ENCODE data around the gene KCNE4.

The KCNE4 gene

GRCh38 chr2:223051693-223052289 lies at the start of gene KCNE4:
TSS of gene KCNE4 (plus strand) at chr2:223052190. CDS start at chr2:223052831, 641 bp downstream.
- DNase-seq, result no peak

GRCh38 chr2:223003191-223003590 lies 48.8 kb upstream of the KCNE4 start:
- DNase-seq, result no peak

GRCh38 chr2:223005496-223005895 lies 46.5 kb upstream of the KCNE4 start:
- no peak for DNase-seq

- DNase-seq, result no peak
These were observed 44.5 kb upstream of the KCNE4 start for GRCh38 chr2:223007531-223007930.

- DNase-seq, result no peak
These were observed 43.8 kb upstream of the KCNE4 start for GRCh38 chr2:223008162-223008561.

- no peak for DNase-seq
These were observed 43.0 kb upstream of the KCNE4 start for GRCh38 chr2:223008956-223009355.

DNA sequence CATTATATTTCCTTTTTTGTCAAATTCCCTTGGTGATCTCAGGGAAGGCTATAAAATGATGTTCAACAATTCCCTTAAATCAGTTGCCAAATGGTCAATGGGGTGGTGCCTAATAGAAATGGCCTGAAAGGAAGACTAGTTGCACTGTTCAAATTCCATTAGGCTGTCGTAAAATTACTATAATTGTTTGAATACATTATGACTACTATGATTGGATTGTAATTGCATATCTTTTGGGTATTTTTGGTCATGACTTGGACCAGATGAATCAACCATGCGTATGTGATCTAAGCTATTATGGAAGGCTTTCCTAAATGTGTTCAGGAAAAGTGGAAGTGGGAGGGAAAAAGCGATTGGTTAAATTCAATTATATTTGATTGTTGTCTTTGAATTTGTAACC lies 41.3 kb upstream of the KCNE4 start:
- no peak for DNase-seq

GRCh38 chr2:223012291-223012690 lies 39.7 kb upstream of the KCNE4 start:
- no peak for DNase-seq

- no peak for DNase-seq
These were observed 32.5 kb upstream of the KCNE4 start for GRCh38 chr2:223019390-223019930.

- DNase-seq, result no peak
These were observed 31.8 kb upstream of the KCNE4 start for GRCh38 chr2:223019987-223020717.

GRCh38 chr2:223020971-223021675 lies 30.9 kb upstream of the KCNE4 start:
- no peak for DNase-seq

- DNase-seq, result no peak
These were observed 25.5 kb upstream of the KCNE4 start for GRCh38 chr2:223026357-223027110.

- DNase-seq, result no peak
These were observed 24.5 kb upstream of the KCNE4 start for GRCh38 chr2:223027442-223027841.

DNA sequence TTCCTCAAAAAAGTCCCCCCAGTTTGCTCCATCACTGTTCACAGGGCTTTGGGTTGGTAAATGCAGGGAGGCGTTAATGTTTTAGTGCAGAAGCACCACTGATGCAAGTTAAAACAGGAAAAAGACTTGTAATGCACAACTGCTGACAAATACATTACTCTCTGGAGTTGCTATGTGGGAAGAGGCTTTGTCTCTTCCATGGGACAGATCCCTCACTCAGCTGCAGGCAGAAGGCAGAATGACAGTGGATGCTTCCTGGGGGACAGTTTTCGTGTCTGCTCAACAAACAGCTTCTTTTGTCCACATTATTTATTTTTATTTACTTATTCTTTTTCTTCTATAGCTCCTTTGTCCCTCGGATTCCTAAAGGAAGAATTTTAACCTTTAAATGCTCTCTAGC lies 22.7 kb upstream of the KCNE4 start:
- DNase-seq, result no peak

- no peak for DNase-seq
These were observed 19.5 kb upstream of the KCNE4 start for GRCh38 chr2:223032187-223033142.

DNA sequence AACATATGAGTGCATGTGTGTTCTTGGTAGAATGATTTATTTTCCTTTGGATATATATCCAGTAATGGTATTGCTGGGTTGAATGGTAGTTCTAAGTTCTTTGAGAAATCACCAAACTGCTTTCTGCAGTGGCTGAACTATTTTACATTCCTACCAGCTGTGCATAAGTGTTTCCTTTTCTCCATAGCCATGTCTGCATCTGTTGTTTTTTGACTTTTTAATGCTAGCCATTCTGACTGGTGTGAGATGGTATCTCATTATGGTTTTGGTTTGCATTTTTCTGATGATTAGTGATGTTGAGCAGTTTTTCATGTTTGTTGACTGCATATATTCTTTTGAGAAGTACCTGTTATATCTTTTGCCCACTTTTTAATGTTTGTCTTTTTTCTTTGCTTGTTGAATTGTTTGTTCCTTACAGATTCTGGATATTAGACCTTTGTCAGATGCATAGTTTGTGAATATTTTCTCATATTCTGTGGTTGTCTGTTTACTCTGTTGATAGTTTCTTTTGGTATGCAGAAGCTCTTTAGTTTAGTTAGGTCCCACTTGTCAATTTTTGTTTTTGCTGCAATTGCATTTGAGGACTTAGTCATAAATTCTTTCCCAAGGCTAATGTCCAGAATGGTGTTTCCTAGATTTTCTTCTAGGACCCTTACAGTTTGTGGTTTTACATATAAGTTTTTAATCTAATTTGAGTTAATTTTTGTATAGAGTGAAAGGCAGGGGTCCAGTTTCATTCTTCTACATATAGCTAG lies 17.6 kb upstream of the KCNE4 start:
- no peak for DNase-seq

GRCh38 chr2:223036790-223037444 lies 15.1 kb upstream of the KCNE4 start:
- no peak for DNase-seq

DNA sequence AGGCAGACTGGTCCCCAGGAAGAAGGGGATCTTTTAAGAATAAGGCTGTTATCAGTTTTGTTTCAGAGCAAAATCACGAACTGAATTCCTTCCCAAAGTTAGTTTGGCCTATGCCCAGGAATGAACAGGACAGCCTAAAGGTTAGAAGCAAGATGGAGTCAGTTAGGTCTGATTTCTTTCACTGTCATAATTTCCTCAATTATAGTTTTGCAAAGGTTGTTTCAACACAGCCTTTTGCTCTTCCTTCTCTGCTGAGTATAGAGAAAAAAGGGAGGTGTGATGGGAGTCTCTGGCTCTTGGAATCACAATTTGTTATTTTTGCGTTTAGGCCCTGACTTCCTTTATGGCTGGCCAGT lies 14.6 kb upstream of the KCNE4 start:
- DNase-seq, result no peak

DNA sequence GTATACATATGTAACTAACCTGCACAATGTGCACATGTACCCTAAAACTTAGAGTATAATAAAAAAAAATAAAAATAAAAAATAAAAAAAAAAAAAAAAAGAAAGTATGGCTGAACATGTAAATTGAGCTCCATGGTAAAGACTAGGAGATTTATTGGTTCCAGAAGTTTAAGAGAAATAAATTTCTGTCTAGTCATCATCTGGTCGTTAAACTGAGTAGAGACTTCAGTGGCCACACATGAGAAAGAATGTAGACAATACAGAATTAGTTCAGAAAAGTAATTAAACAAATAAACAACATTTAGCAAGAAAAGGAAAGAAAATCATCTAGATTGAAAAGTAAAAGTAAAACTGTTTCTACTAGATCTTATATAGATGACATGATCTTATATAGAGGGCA lies 12.4 kb upstream of the KCNE4 start:
- DNase-seq, result no peak

DNA sequence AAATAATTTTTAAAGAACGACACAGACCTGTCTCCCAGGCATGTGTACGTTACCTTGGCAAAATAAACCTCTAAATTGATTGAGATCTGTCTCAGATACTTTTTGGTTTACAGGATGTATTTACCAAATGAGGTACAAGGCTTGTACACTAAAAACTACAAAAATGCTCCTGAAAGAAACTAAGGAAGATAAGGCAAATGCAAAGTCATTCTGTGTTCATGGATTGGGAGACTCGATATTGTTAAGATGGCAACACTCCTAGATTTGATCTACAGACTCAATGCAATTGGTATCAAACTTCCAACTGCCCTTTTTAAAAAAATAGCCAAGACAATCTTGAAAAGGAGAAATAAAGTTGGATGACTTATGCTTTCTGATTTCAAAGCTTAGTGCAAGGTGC lies 11.5 kb upstream of the KCNE4 start:
- no peak for DNase-seq
